Stimulated activated CD8-positive, alpha-beta memory T cell treated with anti-CD3 and anti-CD28 coated beads, Interleukin-15, amount 100 ng/mL, for 48 hours (primary cell): Measurements from ENCODE around the gene TNS3.

Experiments
- DNase-seq, 2 donors: peaks; one replicate each; pipeline ENCODE4 v3.0.0-alpha.2; 2020; ENCODE audit warnings: low read depth in 2 of 2

TNS3 gene

DNA sequence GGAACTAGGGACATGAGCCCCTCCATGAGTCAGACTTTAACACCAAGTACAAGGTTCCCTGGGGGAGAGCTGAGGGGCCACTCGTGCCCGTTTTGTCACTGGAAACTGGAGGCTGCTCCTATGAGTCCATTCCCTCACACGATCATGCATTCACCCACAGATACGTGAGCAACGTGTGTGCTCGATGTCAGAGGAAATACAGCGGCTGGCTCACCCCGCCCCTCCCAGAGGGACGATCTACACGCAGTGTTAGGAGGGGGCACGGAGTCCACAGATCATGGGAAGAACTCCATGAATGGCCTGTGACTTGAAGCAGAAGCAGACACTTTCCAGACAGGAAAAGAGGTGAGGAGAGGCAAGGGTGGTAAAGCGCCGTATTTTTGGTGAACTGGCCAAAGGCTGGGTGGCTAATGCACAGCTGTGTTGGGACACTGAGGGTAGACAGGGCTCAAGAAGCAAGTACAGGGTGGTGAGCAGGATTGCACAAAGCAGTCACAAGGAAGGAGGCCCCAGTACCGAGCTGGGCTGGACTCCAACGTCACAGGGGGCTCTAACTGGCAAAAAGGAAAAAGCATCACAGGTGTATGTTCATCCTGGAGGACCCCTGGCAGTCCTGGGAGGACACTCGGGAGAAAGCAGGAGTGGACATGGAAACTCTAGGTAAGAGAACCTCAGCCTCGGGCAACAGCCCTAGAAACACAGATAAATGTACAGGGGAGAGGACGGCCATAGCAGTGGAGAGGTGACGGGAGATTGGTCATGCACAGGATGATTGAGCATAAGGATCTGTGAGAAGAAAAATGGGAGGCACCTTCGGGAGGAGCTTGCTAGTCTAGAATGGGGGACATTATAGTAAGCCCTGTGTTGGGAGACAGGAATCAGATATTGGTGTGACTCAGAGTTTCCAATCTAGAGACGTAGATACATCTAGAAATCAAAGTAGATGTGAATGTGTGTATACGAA lies 41.2 kb downstream of the TNS3 start:
- DNase-seq: no peak

DNA sequence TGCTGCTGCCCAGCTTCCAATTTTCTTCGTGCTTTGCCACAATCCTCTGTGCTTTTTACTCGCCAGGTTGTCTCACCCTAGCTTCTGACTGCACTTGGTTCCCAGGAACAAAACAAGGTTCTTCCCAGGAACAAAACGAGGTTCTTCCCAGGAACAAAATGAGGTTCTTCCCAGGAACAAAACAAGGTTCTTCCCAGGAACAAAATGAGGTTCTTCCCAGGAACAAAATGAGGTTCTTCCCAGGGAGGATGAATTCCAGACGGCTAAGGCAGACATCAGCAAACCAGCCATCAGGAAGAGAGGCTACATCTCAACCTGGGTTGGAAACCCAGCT lies 41.9 kb downstream of the TNS3 start:
- DNase-seq: no peak

GRCh38 chr7:47539398-47540052 lies 42.4 kb downstream of the TNS3 start:
- DNase-seq: no peak

DNA sequence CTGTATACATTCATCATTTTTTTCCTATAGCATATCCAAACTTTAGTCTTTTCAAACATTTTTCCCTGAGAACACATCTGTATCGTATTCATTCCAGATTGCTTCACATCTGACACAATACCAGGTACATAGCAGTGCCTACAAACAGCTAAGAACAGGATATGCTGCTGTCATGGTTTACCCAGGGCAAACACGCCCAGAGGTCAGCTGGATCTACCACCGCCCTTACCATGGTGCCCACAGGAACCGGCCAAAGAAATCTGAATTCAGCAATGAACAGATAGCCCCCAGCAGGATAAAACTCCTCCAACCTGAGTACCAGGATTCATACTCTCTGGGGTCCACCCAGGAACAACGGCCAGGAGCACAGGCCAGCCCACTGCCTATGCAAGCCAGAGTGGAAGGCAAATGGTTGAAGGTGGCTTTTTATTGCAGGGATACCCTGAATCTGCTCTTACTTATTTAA lies 43.0 kb downstream of the TNS3 start:
- DNase-seq: no peak

GRCh38 chr7:47537716-47538675 lies 43.9 kb downstream of the TNS3 start:
- no peak for DNase-seq

DNA sequence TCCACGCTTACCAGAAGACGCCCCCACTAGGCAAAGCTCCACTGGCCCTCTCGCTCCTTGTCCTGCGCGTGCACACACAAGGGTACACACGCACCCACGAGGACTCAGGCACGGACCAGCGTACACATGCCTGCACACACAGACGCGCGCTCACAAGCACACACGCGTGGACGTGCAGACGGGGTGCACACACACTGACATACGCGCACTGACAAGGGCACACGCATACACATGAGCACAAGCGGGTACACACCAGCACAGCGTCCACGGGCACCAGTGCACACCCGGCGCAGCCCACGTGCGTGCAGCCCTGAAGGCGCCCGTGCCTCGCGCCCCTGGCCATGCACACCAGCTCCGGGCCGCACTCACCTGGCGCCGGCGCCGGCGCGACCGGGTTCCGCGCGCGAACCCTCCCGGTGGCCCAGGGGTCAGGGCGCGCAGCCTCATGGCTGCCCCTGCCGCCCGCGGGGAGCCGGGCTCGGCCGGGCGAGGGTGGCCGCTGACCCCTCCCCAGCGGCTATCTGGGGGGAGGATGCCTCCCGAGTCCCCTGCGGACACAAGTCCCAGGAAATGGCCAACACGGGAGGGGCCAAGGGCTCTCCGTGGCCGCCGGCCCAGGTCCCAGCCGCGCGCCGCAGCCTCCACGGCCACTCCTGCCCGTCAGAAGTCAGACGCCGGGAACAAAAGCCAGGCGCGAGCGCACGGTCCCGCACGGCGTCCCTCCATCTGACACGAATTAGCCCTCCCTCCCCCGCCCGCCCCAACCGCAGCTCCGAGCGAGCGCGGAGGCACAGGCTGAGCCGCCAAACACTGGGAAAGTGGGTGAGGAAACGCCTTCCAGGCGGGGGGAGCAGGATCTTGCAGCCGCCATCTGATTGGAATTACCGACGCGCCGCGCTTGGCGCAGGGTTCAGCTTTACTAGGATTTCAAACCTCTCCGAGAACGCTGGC lies 45.0 kb downstream of the TNS3 start:
- DNase-seq: no peak

DNA sequence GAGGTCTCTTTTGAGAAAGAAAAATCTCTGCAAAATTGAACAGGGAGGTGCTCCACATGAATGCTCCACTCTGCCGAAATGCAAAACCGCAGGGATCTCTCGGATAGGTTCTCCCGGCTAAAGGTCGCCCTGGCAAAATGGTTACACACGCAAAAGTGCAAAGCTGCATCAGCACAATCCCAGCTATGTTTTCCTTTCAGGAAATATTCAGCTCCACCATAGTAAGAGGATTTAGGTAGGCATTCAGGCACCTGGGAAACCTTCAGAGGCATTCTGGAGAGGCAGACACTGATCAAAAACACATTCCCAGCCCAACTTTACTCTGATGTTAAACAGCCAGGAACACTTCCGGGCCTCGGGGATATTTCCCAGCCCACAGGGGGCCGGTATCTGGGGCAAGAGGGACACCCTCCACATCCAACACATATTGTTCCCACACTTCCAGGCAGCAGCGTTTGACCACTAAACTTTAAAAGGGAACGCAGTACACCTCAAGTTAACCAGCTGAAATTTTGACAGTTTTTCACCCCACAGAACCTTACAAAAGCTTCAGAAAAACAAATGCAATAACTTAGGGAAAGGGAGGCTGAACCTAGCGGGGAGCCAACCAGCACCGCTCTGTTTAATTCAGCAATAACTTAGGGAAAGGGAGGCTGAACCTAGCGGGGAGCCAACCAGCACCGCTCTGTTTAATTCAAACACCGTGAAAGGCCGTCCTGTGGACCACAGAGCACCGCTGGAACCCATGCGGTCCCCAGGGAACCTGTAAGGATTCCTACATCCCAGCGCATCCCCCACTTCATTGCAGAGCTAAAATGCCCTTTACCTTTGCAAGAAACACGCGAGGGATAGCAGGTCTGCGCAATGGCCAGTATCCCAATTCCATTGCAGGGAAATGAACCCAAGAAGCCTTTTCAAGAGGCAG lies 45.9 kb downstream of the TNS3 start:
- no peak for DNase-seq

GRCh38 chr7:47535035-47535703 lies 46.7 kb downstream of the TNS3 start:
- DNase-seq: no peak

DNA sequence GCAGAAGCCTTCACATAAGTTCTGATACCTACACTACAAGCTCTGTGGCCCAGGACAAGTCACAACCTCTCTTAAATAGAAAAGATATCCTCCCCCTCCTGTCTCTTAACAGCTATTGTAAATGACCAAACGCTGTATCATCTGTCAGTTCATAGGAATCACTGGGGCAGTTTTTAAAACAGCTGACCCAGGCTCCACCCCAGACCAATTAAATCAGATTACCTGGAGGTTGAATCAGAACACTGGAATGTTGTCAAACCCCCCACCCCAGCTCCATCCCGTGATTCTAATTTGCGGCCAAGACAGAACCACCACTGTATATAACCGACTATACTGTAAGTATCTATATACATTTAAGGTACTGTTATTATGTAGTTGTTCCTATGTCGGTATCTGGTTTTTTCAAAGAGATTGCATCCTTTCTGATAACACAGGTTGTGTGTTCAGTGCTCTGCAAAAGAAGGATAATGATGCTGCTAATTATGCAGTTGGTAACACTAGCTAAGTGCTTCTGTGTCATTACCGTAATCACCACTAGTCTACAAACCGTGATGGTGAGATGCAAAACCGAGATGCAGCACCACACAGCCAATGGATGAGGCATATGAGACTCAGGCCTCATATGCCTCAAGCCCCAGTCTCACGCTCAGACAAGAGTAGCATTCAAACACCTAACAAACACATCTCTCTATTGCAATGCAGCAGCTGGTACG lies 47.4 kb downstream of the TNS3 start:
- no peak for DNase-seq

- DNase-seq: no peak
These were observed 50.1 kb downstream of the TNS3 start for GRCh38 chr7:47531584-47532492.

- DNase-seq: no peak
These were observed 51.9 kb downstream of the TNS3 start for GRCh38 chr7:47529826-47530555.

- DNase-seq: no peak
These were observed 52.5 kb downstream of the TNS3 start for GRCh38 chr7:47529405-47529804.

- no peak for DNase-seq
These were observed 53.4 kb downstream of the TNS3 start for GRCh38 chr7:47528471-47528870.

DNA sequence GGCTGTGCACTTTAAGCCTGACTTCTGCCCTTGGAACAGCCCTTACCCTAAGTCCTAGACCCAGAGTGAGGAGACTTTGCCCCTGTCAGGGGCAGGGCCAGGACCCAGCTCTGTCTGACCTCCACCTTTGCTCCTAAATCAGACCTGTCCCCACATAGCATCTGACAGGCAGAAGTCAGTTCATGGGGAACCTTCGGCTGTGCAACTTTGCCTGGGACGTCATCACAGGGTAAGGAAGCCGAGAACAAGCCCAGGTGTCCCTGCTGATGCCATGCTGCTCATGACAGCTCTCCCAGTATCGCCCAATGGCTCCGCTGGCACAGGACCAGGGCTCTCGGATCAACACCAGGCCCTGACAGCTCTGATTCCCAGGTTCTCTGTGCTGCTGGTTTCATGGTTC lies 55.4 kb downstream of the TNS3 start:
- DNase-seq: no peak

DNA sequence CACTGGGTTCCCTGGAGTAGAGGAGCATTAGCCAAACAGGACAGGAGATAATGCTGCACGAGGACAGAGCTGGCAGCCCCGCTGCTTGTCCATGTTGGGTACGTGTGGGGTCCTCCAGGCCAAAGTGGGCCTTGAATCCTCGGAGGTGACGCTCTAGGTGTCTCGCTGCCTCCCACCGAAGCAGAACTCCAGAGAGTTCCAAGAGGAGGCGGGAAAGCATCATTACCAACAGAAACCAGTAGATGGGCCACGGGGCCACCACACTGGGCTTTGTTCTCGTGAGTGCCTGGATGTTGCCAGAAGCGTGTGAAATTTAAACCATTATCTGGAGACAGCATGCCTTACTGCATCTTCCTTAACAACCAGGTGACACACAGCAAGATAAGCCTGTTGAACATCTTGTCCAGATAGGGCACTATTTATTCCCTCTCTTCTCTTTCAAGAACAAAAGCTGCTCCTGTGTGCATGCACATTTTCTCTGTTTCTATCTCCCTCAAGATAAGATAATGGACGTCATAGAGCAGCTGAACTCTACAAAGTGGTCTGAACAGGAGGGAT lies 56.8 kb downstream of the TNS3 start:
- DNase-seq: no peak

DNA sequence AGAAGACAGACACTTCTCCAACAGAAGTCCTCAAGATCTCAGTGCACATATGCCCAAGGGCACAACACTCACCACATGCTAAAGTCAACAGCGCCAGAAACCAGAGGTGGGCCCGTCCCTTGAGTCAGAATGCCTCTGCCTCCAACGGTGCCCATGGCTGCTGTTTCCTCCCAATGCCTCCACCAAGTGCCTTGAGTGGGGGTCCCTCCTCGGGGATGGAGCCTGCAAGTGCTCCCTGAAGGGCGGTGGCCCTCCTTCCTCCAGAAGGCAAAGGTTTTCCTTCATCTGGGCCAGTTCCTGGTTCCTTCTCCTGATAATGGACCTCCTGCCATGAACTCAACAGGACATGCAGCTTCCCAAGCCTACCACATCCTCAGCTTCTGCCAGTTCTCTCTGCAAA lies 58.5 kb downstream of the TNS3 start:
- DNase-seq: no peak
